Epithelial cell of esophagus (primary cell): ENCODE data around the gene C11orf91.
A peak's percentile ranks its signal among the peaks of the same experiment; 100 is the strongest.

ENCODE experiments used
- DNase-seq: peaks from one replicate; pipeline ENCODE4 v3.0.0; 2010; ENCODE audit warnings: low read depth
- H3K4me3 ChIP-seq: 2 replicates; pipeline ENCODE4 v1.5.1; 2011; ENCODE audit warnings: mild to moderate bottlenecking, low read length, control low read depth
- TF ChIP-seq, protein P1 (sequence below): IDR thresholded peaks from 2 replicates; pipeline ENCODE4 v1.5.1; 2011; ENCODE audit warnings: low read depth, mild to moderate bottlenecking, low read length, control low read depth, inconsistent platforms; ENCODE audit not compliant: insufficient read depth; ENCODE audit errors: missing control alignments

The C11orf91 gene

DNA sequence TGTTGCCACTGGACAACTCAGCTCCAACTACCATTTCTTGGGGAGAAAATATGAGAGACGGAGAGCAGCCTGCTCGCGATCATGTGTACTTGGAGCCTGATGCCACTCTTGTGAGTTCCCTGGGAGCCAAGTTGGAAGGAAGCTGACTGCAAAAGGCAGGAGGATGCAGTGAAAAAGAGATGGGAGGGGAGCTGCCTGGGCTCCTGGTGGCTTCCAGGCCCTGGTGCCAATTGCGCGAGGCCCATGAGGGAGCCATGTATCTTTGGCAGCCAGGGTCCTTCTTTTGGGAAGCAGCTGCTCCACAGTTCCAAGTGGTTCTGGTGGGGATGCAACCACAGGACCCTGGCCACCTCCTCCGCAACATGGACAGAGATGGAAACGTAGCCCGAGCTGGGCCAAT lies 11.1 kb downstream of the C11orf91 start:
- TF ChIP-seq, protein P1, sequence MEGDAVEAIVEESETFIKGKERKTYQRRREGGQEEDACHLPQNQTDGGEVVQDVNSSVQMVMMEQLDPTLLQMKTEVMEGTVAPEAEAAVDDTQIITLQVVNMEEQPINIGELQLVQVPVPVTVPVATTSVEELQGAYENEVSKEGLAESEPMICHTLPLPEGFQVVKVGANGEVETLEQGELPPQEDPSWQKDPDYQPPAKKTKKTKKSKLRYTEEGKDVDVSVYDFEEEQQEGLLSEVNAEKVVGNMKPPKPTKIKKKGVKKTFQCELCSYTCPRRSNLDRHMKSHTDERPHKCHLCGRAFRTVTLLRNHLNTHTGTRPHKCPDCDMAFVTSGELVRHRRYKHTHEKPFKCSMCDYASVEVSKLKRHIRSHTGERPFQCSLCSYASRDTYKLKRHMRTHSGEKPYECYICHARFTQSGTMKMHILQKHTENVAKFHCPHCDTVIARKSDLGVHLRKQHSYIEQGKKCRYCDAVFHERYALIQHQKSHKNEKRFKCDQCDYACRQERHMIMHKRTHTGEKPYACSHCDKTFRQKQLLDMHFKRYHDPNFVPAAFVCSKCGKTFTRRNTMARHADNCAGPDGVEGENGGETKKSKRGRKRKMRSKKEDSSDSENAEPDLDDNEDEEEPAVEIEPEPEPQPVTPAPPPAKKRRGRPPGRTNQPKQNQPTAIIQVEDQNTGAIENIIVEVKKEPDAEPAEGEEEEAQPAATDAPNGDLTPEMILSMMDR: no peak
- DNase-seq: no peak
- no peak overlapping the region for H3K4me3 ChIP-seq

GRCh38 chr11:33689085-33689484 lies 11.5 kb downstream of the C11orf91 start:
- TF ChIP-seq, protein P1: no peak
- no peak overlapping the region for H3K4me3 ChIP-seq
- peak; percentile 94 for DNase-seq

DNA sequence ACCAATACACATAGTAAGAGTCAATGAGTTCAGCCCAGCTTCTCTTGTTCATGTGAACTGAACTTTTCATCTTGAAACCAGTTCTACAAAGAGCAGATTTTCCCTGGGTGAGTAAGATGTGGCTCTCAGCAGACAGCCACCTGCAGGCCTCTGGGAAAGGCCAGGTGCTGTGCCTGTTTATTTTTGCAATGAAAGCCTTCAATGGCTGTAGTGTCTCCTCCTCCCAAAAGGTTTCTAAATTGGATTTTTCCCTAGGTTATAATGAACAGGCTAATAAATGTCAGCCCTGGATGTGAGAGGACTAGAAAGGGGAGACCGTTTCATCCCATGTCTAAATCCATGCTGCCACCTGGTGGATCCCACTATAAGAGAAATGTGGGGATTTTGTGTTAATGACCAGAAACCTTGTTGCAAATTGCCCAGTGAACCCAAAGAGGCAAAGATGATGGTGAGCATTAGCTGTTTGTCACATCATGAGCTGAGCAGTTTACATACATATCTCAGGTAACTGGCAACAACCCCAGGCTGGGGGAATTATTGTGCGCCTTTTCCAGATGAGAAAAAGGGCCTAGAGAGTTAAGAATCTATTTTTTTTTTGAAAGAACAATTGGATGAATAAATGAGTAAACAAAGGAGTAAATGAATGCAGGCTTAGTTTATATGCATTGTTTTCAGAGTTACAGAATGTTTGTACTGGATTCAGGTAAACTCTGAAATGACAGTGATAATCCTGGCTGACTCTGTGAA lies 12.7 kb downstream of the C11orf91 start:
- TF ChIP-seq, protein P1: peak; percentile 82
- H3K4me3 ChIP-seq: no peak overlapping the region
- peak; percentile 78 for DNase-seq

DNA sequence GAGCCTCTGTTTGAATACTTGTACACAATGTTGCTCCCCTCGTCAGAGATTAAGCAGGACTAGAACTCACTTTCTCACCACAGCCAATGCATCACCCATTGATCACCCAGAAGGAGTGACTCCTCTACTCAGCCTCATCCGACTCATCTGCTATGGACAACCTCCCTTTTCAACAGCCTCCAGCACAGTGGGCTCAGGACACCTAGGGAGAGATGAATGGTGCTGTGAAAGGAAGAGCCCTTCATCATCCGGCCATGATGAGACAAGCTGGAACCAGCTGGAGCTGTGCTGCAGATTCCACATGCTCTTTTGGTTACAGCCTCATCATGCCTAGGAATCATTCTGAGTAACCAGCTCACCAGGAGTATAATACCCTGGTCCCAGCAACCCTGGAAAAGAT lies 15.5 kb downstream of the C11orf91 start:
- peak; percentile 66 for DNase-seq
- TF ChIP-seq, protein P1: no peak
- H3K4me3 ChIP-seq: no peak overlapping the region

GRCh38 chr11:33684003-33684706 lies 16.5 kb downstream of the C11orf91 start:
- no peak overlapping the region for H3K4me3 ChIP-seq
- TF ChIP-seq, protein P1: no peak
- no peak for DNase-seq

DNA sequence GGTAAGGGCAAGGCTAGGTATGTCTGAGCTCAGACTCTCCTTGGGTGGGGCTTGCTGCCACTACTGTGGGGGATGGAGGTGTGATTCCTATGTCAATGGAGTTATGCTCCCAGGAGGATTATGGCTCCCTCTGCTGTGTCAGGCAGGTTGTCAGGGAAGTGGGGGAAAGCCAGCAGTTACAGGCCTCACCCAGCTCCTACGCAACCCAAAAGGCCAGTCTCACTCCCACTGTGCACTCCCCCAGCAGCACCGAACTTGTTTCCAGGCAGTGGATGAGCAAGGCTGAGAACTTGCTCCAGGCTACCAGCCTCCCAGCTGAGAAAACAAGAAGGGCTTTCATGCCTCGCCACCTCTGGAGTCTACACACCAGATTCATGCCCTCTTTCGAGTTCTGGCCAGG lies 18.2 kb downstream of the C11orf91 start:
- no peak overlapping the region for H3K4me3 ChIP-seq
- TF ChIP-seq, protein P1: peak; percentile 43
- peak; percentile 82 for DNase-seq
